CD4-positive, alpha-beta T cell treated with Interleukin-4 for 1 hour (primary cell): ENCODE results near the gene DNAJB9.
A peak's percentile ranks its signal among the peaks of the same experiment; 100 is the strongest.
"Not testable (repeated sequence)": the region's sequence is repeated elsewhere in the genome, so short reads cannot be mapped to it uniquely, and the experiment has no call there.

ENCODE experiments used
- DNase-seq, 2 donors: peaks; one replicate each; pipeline ENCODE4 v3.0.0-alpha.2; 2020 to 2022

The DNAJB9 gene

DNA sequence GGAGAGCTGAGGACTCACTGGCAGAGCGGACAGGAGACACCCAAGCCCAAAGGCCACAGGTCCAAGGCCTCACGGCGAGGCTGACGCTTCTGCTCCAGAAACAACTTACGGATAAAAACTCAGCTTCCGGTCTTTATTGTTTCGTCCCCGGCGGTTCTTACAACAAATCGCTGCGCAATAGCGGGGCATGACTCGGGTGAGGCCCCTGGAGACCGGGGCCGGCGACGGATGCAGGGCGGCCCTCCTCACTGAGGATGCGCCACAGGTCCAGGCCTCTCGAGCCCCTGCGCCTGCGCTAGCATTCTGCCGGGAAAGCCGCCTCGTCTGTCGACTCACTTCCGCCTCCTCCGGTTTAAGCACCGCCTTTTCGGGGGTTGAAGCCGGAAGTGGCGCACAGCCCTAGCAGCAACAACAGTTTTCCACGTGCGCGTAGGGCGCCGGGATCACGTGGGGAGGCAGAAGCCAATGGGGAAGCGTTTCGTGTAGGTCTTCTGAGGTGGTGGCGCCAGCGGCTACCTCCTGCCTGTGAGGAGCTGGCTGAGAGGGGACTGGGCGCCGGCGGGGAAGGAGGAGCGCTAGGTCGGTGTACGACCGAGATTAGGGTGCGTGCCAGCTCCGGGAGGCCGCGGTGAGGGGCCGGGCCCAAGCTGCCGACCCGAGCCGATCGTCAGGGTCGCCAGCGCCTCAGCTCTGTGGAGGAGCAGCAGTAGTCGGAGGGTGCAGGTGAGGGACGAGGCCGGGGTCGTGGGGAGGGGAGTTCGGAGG is at the start of gene DNAJB9, which contains the start of gene THAP5:
DNAJB9 (plus strand) TSS at position 494 of the 765 bp plus-strand sequence. CDS start 1,853 bp downstream, outside the sequence.
THAP5 (minus strand) TSS at position 326 of the 765 bp plus-strand sequence; CDS start at position 189, 137 bp downstream.
- peak; percentile 100 for DNase-seq

- no peak for DNase-seq
Measured at GRCh38 chr7:108522780-108523179, 46.9 kb upstream of the DNAJB9 start.

GRCh38 chr7:108525327-108525984 is 44.2 kb upstream of the DNAJB9 start:
- no peak for DNase-seq

DNA sequence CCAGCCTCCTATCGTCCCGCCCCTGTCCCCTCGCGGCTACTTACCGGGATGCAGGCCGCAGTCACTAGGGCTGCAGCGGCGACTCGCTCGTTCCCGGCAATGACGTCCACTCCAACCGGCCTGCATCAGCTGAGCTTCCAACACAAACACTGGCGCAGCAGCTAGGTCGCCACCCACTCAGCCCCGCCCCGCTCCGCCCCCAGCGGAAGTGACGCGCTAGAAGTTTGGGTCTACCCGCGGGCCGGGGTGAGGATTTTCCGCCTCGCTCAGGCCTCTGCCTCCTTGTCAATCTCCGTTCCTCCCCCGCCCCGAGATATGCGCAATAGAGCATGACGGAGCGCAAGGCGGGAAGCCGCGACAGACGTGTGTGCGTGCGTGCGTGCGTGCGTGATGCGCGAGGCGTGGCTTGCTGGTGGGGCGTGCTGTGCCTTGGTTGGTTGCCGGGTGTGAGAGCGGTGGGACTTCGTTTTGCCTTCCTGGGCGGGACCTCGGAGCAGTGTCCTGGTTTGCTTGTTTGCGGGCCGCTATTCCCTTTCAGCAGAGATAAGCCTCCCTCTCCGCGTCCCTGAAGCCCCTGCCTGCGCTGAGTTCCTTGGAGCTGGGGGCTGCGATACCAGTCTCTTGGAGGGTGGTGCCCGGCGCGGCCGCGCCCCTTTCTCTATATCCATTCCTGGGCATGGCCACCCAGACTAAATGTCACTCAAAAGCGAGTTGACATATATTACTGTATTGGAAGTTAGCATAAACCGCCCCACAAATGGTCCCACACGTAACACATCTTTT is 43.5 kb upstream of the DNAJB9 start, which contains the start of gene PNPLA8:
PNPLA8 (minus strand) TSS at position 151 of the 783 bp plus-strand sequence. CDS start 10,644 bp downstream, outside the sequence.
- DNase-seq, result peak; percentile 99

- no peak for DNase-seq
Measured at GRCh38 chr7:108526768-108527017, 43.0 kb upstream of the DNAJB9 start.

DNA sequence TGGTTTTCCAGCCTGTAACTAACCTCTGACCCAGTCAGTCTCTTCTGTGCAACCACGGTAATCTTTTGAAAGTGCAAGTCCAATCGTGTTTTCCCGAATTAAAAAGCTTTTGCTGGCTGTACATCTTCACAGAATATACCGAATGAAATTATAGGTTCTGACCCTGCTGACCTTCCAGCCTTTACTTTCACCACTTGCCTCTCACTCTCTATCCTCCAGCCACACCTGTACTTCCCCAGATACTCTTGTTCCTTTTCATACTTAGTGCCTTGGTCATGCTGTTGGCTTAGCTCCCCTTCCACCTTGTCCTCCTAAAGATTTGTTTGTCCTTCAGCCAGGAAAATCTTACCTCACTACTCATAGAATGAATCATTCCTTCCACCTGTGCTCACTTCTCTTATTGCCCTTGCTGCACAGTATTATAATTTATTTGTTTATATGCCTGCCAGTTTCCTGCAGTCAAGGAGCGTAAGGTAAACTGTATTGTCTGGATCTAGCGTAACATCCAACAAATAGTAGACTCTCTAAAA is 41.4 kb upstream of the DNAJB9 start:
- DNase-seq, result no peak

DNA sequence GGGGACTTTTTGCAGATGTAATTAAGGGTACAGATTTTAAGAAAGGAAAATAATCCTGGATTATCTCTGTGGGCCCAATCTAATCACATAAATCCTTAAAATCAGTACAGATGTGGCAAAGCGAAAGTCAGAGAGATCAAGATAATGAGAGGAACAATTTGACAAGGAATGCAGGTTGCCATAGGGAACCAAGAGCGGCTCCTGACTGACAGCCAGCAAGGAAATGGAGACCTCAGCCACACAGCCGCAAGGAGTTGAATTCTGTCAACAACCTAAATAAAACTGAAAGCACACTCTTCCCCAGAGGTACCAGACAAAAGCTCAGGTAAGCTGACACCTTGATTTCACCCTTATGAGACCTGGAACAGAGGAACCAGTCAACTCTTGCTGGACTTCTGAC is 40.3 kb upstream of the DNAJB9 start:
- DNase-seq, result no peak

DNA sequence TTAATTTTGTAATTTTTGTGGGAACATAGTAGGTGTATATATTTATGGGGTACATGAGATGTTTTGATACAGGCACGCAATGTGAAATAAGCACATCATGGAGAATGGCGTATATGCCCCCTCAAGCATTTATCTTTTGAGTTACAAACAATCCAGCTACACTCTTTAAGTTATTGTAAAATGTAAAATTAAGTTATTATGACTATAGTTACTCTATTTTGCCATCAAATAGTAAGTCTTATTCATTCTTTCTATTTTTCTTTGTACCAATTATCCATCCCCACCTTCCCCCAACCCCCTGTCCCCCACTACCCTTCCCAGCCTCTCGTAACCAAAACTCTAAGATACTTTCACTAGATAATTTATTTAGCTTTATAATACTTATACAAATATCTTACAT is 36.0 kb upstream of the DNAJB9 start:
- DNase-seq, result no peak

DNA sequence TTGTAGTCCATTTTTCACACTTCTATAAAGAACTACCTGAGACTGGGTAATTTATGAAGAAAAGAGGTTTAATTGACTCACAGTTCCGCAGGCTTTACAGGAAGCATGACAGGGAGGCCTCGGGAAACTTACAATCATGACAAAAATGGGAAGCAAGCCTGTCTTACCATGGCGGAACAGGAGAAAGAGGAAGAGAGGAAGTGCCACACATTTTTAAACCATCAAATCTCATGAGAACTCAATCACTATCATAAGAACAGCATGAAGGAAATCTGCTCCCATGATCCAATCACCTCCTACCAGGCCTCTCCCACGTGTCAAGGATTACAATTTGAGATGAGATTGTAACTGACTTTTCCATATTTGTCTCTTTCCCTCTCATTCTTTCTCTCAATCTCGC is 34.4 kb upstream of the DNAJB9 start:
- no peak for DNase-seq

DNA sequence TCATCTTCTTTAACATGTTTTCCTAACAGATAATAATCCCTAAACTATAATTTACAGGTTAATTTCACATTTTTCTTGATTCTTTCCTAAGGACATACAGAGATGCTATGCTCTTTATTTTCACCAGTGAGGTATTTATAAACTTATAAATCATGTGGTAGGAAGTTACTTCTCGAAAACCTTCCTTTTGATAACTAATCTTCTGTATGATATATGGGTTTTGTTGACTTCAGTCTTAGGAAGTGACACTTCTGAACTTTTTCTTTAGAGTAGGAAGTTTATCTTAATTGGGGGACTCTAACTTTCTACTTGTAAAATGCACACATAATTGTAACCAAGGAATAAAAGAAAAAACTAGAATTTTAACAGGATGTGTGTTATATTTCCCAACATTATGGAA is 33.9 kb upstream of the DNAJB9 start:
- no peak for DNase-seq

GRCh38 chr7:108537229-108537628 is 32.4 kb upstream of the DNAJB9 start:
- DNase-seq, result no peak

GRCh38 chr7:108538236-108538635 is 31.4 kb upstream of the DNAJB9 start:
- not testable (repeated sequence) for DNase-seq

DNA sequence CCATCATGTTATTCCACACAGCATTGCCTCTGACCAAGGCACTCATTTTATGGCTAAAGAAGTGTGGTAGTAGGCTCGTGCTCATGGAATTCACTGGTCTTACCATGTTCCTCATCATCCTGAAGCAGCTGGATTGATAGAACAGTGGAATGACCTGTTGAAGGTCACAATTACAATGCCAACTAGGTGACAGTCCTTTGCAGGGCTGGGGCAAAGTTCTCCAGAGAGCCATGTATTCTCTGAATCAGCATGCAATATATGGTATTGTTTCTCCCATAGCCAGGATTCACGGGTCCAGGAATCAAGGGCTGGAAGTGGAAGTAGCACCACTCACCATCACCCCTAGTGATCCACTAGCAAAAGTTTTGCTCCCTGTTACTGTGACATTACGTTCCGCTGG is 31.0 kb upstream of the DNAJB9 start:
- DNase-seq, result not testable (repeated sequence)

GRCh38 chr7:108541478-108541877 is 28.2 kb upstream of the DNAJB9 start:
- no peak for DNase-seq

GRCh38 chr7:108548141-108548896 is 21.4 kb upstream of the DNAJB9 start:
- not testable (repeated sequence) for DNase-seq

DNA sequence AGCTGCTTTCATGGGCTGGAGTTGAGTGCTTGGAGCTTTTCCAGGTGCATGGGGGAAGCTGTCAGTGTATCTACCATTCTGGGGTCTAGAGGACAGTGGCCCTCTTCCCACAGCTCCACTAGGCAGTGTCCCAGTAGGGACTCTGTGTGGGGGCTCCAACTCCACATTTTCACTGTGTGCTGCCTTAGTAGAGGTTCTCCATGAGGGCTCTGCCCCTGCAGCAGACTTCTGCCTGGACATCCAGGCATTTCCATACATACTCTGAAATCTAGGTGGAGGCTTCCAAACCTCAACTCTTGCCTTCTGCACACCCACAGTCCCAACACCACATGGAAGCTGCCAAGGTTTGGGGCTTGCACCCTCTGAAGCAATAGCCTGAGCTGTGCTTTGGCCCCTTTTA is 13.0 kb upstream of the DNAJB9 start:
- not testable (repeated sequence) for DNase-seq

- no peak for DNase-seq
Measured at GRCh38 chr7:108557191-108557590, 12.5 kb upstream of the DNAJB9 start.

- no peak for DNase-seq
Measured at GRCh38 chr7:108557617-108558016, 12.1 kb upstream of the DNAJB9 start.

DNA sequence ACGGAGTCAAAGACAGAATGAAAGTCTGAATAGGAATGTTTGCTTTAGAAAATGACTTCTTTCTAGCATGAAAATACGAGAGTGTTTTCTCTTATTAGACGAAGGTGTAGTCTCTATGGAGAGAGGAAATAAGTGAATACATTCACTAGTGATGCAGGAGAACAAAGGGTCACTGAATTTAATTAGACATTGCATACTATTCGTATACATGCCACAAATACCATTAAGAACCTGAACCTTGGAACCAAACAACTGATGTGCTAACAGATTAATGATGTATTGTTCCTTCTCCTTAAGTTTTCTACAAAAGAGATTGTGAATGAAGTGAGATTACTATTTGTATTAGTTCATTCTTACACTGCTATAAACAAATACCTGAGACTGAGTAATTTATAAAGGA is 10.4 kb upstream of the DNAJB9 start:
- DNase-seq, result no peak

DNA sequence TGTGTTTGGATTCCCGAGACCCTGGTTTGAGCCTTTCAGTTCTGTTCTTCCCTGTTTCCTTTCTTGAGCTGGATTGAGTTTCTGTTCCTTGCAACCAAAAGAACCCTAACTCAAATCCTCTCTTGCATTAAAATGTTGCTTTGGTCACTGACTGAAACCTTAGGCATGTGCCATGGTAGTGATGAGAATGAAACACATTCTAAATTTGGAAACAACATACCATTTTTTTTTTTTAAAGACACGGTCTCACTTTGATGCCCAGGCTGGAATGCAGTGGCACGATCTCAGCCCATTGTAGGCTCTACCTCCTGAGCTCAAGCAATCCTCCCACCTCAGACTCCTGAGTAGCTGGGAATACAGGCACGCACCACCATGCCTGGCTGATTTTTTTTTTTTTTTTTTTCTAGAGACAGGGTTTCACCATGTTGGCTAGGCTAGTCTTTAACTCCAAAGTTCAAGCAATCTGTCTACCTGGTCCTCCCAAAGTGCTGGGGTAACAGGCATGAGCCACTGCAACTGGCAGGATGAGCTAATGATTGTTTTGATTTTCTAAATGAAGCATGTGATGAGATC is 8.5 kb upstream of the DNAJB9 start:
- no peak for DNase-seq

DNA sequence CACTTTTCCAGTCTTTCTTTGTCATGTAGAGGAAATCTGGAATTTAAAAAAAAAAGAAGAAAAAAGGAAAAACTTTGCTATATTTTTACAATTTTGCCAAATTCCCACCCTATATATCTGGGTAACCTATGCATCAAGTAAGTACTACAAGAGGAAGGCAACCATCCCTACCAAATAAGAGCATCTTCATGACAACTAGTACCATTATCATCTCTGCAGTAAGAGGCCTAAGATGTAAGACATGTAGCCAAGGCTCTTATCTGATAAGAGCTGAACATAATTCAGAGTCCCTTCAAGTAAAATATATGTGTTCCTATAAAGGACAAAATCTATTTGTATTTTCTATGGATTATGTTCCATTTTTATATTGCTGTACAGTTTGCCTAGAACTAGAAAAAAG is 3.7 kb upstream of the DNAJB9 start:
- no peak for DNase-seq

GRCh38 chr7:108568801-108569380 is 783 bp upstream of the DNAJB9 start:
- DNase-seq, result no peak
